ENCODE data around the gene RHCE. TPM values are rescaled to one million over a fixed set of nuclear protein-coding genes. Genes with fewer than 3 reads are reported as not detected.
A peak's percentile ranks its signal among the peaks of the same experiment; 100 is the strongest.

The RHCE gene
- total and polyA plus RNA-seq, 9 of the 15 experiments (the other 6 are each of a cell fraction or from before 2014, with no cell fraction given), result 5.4 to 31.5 (median 12.6) TPM

DNA sequence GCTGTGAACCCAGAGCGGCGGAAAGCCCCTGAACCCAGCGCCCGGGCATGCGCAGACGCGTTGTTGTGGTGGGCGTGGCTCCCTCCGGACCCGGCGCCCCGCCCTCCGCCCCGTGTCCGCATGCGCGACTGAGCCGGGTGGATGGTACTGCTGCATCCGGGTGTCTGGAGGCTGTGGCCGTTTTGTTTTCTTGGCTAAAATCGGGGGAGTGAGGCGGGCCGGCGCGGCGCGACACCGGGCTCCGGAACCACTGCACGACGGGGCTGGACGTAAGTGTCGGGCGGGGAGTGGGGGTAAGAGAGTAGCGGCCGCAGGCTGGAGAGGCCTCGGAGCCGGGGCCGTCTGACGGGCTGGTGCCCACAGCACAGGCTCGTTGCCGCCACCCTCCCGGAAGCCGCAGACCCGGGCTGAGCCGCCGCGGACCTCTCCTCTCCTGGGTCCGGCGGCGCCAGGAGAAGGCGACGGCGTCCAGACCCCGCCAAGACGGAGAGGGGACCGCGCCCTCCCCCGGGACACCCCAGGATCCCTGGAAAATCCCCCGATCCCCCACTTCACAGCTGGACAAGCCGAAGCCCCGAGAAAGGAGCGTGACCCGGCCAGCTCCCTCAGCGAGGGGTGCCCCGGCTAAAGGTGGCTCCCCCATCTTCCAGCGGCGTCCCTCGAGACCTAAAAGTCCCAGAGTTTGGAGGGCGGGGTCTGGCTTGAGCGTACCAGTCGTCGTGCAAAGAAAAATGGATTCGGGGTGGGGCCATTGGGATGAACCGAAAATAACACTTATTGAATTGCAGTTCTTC lies 82.2 kb downstream of the RHCE start, which contains the start of gene TMEM50A (continued):
- TF ChIP-seq, protein P1, sequence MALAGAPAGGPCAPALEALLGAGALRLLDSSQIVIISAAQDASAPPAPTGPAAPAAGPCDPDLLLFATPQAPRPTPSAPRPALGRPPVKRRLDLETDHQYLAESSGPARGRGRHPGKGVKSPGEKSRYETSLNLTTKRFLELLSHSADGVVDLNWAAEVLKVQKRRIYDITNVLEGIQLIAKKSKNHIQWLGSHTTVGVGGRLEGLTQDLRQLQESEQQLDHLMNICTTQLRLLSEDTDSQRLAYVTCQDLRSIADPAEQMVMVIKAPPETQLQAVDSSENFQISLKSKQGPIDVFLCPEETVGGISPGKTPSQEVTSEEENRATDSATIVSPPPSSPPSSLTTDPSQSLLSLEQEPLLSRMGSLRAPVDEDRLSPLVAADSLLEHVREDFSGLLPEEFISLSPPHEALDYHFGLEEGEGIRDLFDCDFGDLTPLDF (CRISPR knock-in tag; IDR thresholded peaks at IDR 0.05), result 0 out of 2 replicates have a peak, but pooled peaks have one; percentile 31
- TF ChIP-seq PPARD (CRISPR knock-in tag; IDR thresholded peaks at IDR 0.05), result no peak
- TF ChIP-seq, protein P2, sequence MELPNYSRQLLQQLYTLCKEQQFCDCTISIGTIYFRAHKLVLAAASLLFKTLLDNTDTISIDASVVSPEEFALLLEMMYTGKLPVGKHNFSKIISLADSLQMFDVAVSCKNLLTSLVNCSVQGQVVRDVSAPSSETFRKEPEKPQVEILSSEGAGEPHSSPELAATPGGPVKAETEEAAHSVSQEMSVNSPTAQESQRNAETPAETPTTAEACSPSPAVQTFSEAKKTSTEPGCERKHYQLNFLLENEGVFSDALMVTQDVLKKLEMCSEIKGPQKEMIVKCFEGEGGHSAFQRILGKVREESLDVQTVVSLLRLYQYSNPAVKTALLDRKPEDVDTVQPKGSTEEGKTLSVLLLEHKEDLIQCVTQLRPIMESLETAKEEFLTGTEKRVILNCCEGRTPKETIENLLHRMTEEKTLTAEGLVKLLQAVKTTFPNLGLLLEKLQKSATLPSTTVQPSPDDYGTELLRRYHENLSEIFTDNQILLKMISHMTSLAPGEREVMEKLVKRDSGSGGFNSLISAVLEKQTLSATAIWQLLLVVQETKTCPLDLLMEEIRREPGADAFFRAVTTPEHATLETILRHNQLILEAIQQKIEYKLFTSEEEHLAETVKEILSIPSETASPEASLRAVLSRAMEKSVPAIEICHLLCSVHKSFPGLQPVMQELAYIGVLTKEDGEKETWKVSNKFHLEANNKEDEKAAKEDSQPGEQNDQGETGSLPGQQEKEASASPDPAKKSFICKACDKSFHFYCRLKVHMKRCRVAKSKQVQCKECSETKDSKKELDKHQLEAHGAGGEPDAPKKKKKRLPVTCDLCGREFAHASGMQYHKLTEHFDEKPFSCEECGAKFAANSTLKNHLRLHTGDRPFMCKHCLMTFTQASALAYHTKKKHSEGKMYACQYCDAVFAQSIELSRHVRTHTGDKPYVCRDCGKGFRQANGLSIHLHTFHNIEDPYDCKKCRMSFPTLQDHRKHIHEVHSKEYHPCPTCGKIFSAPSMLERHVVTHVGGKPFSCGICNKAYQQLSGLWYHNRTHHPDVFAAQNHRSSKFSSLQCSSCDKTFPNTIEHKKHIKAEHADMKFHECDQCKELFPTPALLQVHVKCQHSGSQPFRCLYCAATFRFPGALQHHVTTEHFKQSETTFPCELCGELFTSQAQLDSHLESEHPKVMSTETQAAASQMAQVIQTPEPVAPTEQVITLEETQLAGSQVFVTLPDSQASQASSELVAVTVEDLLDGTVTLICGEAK (IDR thresholded peaks at IDR 0.05), result peak; percentile 77
- TF ChIP-seq, protein P2 (CRISPR knock-in tag; IDR thresholded peaks at IDR 0.05), result no peak
- TF ChIP-seq POLR2B (IDR thresholded peaks at IDR 0.05; ENCODE audit: low read depth, partially characterized antibody), result peak; percentile 91
- TF ChIP-seq ARNT (IDR thresholded peaks at IDR 0.05), result no peak; a peak in 1 of 4 replicates
- no peak for TF ChIP-seq SP2 (IDR thresholded peaks at IDR 0.05; ENCODE audit: extremely low read depth, low read depth, low read length, poor library complexity, severe bottlenecking)
- no peak for TF ChIP-seq HMGN3 (IDR thresholded peaks at IDR 0.05; ENCODE audit: borderline replicate concordance, extremely low read depth, insufficient read length, low read depth, low read length)
- peak; percentile 86 for TF ChIP-seq RBFOX2 (IDR thresholded peaks at IDR 0.05; ENCODE audit: low read depth, low read length)
- no peak for TF ChIP-seq SMARCA5 (IDR thresholded peaks at IDR 0.05)
- TF ChIP-seq, protein P3, sequence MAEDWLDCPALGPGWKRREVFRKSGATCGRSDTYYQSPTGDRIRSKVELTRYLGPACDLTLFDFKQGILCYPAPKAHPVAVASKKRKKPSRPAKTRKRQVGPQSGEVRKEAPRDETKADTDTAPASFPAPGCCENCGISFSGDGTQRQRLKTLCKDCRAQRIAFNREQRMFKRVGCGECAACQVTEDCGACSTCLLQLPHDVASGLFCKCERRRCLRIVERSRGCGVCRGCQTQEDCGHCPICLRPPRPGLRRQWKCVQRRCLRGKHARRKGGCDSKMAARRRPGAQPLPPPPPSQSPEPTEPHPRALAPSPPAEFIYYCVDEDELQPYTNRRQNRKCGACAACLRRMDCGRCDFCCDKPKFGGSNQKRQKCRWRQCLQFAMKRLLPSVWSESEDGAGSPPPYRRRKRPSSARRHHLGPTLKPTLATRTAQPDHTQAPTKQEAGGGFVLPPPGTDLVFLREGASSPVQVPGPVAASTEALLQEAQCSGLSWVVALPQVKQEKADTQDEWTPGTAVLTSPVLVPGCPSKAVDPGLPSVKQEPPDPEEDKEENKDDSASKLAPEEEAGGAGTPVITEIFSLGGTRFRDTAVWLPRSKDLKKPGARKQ (CRISPR knock-in tag; IDR thresholded peaks at IDR 0.05), result no peak
- peak; percentile 45 for TF ChIP-seq MYC (IDR thresholded peaks at IDR 0.05; ENCODE audit: low read depth, low read length)
- peak; percentile 58; the same call in 1 of the 2 replicates for TF ChIP-seq MYC (CRISPR knock-in tag; IDR thresholded peaks at IDR 0.05; ENCODE audit: borderline replicate concordance, low read depth)
- peak; percentile 55; the same call in 1 of the 2 replicates for TF ChIP-seq ZBTB7A (IDR thresholded peaks at IDR 0.05; ENCODE audit: borderline replicate concordance, control insufficient read depth, low read depth, low read length)
- no peak for TF ChIP-seq ZNF24 (IDR thresholded peaks at IDR 0.05)

All from K562 (cell line).